Measurements from ENCODE around the gene ACTRT3.

- TF ChIP-seq, protein P1, sequence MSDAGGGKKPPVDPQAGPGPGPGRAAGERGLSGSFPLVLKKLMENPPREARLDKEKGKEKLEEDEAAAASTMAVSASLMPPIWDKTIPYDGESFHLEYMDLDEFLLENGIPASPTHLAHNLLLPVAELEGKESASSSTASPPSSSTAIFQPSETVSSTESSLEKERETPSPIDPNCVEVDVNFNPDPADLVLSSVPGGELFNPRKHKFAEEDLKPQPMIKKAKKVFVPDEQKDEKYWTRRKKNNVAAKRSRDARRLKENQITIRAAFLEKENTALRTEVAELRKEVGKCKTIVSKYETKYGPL (CRISPR knock-in tag; IDR thresholded peaks at IDR 0.05), result no peak
- TF ChIP-seq HCFC1 (IDR thresholded peaks at IDR 0.05; ENCODE audit: low read depth, low read length), result no peak
Measured at GRCh38 chr3:169781209-169781855, 12.0 kb upstream of the ACTRT3 start.
